GM13976 (cell line): ENCODE results near the gene RNF169.

Source experiments
- DNase-seq: peaks from one replicate; pipeline ENCODE4 v3.0.0; 2012; ENCODE audit warnings: low spot score
- in situ Hi-C: fragments of 300-500 bp; cut with MboI; formaldehyde crosslinking; loops from one replicate; pipeline ENCODE4 v1.12.0; 2022; ENCODE audit warnings: low sequenced_read_pairs, mixed read lengths, inconsistent platforms; ENCODE audit not compliant: unreplicated experiment
- TF ChIP-seq, protein P1 (sequence below): IDR thresholded peaks from 2 replicates; pipeline ENCODE4 v1.5.1; 2012; ENCODE audit warnings: borderline replicate concordance, mild to moderate bottlenecking; ENCODE audit not compliant: insufficient read depth; ENCODE audit errors: extremely low read depth, missing control alignments, control extremely low read depth

RNF169 gene

DNA sequence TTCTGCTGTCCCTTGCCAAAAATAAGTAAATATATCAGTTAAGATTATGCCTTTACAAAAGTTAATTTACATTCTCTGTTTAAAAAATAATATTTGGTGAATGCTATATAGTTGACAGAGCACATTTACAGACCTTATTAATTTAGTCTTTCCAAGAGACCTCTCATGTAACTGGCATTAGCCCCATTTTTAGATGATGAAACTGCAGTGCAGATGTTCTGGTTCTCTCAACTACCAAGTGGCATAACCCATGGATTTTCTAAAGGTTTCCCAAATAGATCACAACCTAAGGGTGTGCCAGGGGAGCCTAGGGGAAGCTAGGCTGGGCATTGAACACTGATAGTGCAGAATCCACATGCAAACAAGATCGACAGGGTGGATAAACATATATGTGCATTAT is 88.5 kb downstream of the RNF169 start:
- TF ChIP-seq, protein P1, sequence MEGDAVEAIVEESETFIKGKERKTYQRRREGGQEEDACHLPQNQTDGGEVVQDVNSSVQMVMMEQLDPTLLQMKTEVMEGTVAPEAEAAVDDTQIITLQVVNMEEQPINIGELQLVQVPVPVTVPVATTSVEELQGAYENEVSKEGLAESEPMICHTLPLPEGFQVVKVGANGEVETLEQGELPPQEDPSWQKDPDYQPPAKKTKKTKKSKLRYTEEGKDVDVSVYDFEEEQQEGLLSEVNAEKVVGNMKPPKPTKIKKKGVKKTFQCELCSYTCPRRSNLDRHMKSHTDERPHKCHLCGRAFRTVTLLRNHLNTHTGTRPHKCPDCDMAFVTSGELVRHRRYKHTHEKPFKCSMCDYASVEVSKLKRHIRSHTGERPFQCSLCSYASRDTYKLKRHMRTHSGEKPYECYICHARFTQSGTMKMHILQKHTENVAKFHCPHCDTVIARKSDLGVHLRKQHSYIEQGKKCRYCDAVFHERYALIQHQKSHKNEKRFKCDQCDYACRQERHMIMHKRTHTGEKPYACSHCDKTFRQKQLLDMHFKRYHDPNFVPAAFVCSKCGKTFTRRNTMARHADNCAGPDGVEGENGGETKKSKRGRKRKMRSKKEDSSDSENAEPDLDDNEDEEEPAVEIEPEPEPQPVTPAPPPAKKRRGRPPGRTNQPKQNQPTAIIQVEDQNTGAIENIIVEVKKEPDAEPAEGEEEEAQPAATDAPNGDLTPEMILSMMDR, result no peak
- in situ Hi-C loops, result no loop called here
- no peak for DNase-seq

DNA sequence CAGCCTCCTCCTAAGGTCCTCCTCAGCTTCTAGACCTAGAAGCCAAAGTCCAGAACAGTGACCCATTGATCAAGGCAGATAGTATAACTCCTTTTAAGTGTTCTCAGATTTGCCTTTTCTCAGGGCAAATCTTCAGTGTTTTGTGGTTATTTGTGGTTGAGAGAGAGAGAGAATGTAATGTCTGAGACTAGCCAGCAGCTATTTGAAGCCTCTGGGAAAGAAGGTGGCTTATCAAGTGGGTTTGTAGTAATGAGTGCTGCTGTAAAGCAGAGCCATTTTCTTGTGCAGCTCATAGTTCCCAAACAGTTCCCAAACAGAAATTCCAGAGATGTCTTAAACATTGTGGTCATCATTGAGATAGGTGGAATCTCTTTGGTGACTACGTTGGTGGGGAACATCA is 89.5 kb downstream of the RNF169 start:
- TF ChIP-seq, protein P1, result no peak
- DNase-seq, result no peak
- in situ Hi-C loops, result no loop called here

DNA sequence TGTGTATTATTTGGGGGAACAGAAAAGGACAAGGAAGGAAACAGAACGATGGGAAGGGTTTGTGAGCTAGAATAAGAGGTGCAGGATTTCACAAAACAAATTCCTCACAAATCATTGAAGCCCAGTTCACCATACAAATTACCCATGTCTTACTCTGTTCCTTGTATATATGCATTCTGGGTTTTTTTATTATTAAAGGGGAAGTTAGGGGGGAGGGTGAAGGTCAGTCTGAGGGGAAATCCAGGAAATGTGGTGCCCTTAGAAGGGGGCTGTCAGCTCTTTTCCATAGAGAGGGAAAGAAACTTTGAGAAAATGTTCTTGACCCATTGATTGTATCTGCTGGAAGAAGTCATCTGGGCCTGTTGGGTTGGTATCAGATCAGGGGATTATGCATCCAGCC is 90.8 kb downstream of the RNF169 start:
- DNase-seq, result no peak
- TF ChIP-seq, protein P1, result no peak
- in situ Hi-C loops, result no loop called here

DNA sequence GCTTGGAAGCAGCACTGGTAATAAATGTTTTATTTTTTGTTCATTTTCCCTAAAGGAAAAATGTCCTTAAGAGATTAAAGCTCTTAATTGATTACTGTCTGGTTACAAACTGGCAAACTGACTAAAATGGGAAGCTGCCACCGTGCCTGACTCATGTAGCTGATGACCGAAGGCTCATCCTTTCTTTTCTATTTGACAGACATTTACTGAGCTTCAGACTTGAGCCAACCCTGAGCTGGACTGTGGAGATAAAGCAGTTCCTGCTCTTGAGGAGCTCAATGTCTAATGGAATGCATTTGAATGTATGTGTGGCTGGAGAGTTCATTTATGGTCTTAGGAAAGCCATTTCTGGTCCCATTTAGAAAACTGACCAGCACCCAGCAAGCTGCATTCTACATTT is 91.3 kb downstream of the RNF169 start:
- TF ChIP-seq, protein P1, result no peak

DNA sequence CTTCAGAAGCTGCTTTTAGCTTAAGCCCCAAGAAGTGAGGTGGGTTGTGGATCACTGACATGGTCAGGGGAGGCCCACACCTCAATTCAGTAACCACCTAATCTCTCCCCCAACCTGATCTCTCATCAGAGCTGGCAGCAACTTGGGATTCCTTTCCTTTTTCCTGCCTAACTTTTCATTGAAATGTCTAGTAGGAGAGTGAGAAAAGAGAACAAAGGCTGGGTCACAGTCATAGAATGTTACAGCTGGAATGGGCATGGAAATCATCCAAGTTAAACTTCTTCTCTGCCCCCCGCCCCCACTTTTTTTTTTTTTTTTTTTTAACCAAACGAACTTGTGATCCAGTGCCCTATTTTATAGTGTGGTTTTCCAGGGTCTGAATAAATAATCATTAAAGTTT is 91.8 kb downstream of the RNF169 start:
- DNase-seq, result no peak
- in situ Hi-C loops, result no loop called here
- TF ChIP-seq, protein P1, result no peak

More for the DNA sequence above, 91.3 kb downstream of the RNF169 start:
- DNase-seq, result no peak
- in situ Hi-C loops, result no loop called here

DNA sequence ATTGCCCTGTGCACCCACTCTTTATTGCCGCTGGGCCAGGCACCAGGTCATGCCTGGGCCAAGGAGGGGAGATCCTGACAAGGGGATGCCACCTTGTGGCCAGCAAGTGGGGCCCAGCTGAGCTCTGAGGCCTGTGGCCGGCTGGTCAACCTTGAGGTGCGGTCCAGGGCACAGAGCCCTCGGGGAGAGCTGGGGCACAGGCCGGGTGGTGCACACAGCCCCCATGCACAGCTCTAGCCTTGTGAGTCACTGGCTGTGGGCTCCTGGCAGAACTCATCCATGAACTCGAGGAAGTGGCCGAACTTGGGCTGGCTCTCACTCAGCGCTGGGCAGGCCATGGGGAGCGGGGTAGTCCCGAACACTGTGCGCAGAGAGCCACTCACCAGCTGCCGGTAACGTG is 94.3 kb downstream of the RNF169 start:
- DNase-seq, result no peak
- TF ChIP-seq, protein P1, result no peak
- in situ Hi-C loops, result no loop called here

DNA sequence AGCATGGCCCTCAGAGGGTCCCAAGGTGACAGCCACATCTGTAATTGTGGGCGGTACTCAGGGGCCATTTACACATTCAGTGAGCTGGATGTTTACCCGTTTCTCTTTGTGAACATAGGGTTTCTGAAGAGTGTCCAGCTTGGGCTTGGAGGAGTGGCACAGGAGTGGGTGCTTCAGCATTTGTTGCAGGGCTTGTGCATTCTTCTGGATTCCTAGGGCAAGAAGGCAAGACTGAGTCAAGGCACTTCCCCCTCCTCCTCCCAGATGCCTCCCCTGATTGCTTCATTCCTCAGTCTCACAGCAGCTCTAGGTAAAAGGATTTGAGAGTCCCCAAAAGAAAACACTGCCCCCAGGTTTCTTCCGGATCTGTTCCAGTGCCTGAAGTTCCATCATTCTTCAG is 95.4 kb downstream of the RNF169 start:
- in situ Hi-C loops, result no loop called here
- TF ChIP-seq, protein P1, result no peak
- no peak for DNase-seq
